GM19043 (cell line): ENCODE data around the gene DOC2B.

ENCODE experiments used
- ATAC-seq: cut with Tn5 transposase; IDR thresholded peaks from one replicate; pipeline ENCODE4 v1.9.1; 2021; ENCODE audit warnings: low read depth; ENCODE audit not compliant: unreplicated experiment

The DOC2B gene

GRCh38 chr17:164303-165235 is 16.9 kb downstream of the DOC2B start:
- ATAC-seq = no peak

- ATAC-seq = no peak
Measured at GRCh38 chr17:163514-164098, 17.8 kb downstream of the DOC2B start.

GRCh38 chr17:162689-163088 is 18.8 kb downstream of the DOC2B start:
- no peak for ATAC-seq

- ATAC-seq = no peak
Measured at GRCh38 chr17:161481-161880, 20.0 kb downstream of the DOC2B start.

- ATAC-seq = no peak
Measured at GRCh38 chr17:160336-160735, 21.1 kb downstream of the DOC2B start.

GRCh38 chr17:159609-160008 is 21.8 kb downstream of the DOC2B start:
- ATAC-seq = no peak

GRCh38 chr17:158379-158778 is 23.1 kb downstream of the DOC2B start:
- ATAC-seq = no peak

GRCh38 chr17:157901-158300 is 23.5 kb downstream of the DOC2B start:
- ATAC-seq = no peak

- no peak for ATAC-seq
Measured at GRCh38 chr17:156946-157345, 24.5 kb downstream of the DOC2B start.

- ATAC-seq = no peak
Measured at GRCh38 chr17:156094-156621, 25.3 kb downstream of the DOC2B start.

GRCh38 chr17:155576-155975 is 25.9 kb downstream of the DOC2B start:
- ATAC-seq = no peak

- ATAC-seq = no peak
Measured at GRCh38 chr17:153851-154250, 27.6 kb downstream of the DOC2B start.

- no peak for ATAC-seq
Measured at GRCh38 chr17:152860-153420, 28.5 kb downstream of the DOC2B start.

- ATAC-seq = no peak
Measured at GRCh38 chr17:151886-152859, 29.3 kb downstream of the DOC2B start.

GRCh38 chr17:151004-151403 is 30.4 kb downstream of the DOC2B start:
- ATAC-seq = no peak

- ATAC-seq = no peak
Measured at GRCh38 chr17:149897-150584, 31.4 kb downstream of the DOC2B start.

GRCh38 chr17:149231-149630 is 32.2 kb downstream of the DOC2B start:
- ATAC-seq = no peak

- ATAC-seq = no peak
Measured at GRCh38 chr17:148757-149156, 32.7 kb downstream of the DOC2B start.

GRCh38 chr17:147796-148740 is 33.4 kb downstream of the DOC2B start:
- ATAC-seq = no peak
